GM12878 (cell line): ENCODE measurements around the gene TMEM238L. TPM values are rescaled to one million over a fixed set of nuclear protein-coding genes. Genes with fewer than 3 reads are reported as not detected.

Experiments used
- ATAC-seq: fragments of 200-7000 bp; cut with Tn5 transposase; 3 replicates; pipeline ENCODE4 v1.9.1; 2020; ENCODE audit warnings: mild to moderate bottlenecking, moderate library complexity
- BruUV-seq: library from RNA; stranded (reverse); fragments of 400-500 nt; replicated peaks from 2 replicates; lab custom pipeline; 2021; lab: Mats Ljungman, UMichigan
- CTCF ChIA-PET: fragments of 300-600 bp; sonication (Branson Sonifier 250); formaldehyde crosslinking; extraction: SDS; loops from one replicate; lab custom pipeline; 2021; ENCODE audit warnings: inconsistent platforms; lab: Yijun Ruan, JAX
- POLR2A ChIA-PET: fragments of 350-600 bp; formaldehyde crosslinking; extraction: SDS; loops from one replicate; lab custom pipeline; 2021; ENCODE audit warnings: inconsistent platforms; lab: Charles Lee
- RAD21 ChIA-PET: fragments of 300-600 bp; sonication (Branson Sonifier 250); formaldehyde crosslinking; loops from one replicate; lab custom pipeline; 2023; ENCODE audit warnings: antibody characterized with exemption; ENCODE audit not compliant: unreplicated experiment; lab: Charles Lee
- SMC1A ChIA-PET: fragments of 300-600 bp; sonication (Branson Sonifier 250); formaldehyde crosslinking; loops from one replicate; lab custom pipeline; 2023; ENCODE audit not compliant: unreplicated experiment, uncharacterized antibody; lab: Charles Lee
- DNase-seq: peaks from one replicate; pipeline ENCODE4 v3.0.0-alpha.2; 2011; ENCODE audit warnings: low read depth, low spot score
- FAIRE-seq: peaks from 3 replicates; lab custom pipeline; 2011; peaks lifted over from hg19 to GRCh38; lab: Jason Lieb, UNC
- H2AFZ ChIP-seq: 2 replicates; pipeline ENCODE4 v1.6.0; 2011; ENCODE audit warnings: low read depth, low read length, control low read depth; ENCODE audit not compliant: control insufficient read depth
- H3K27ac ChIP-seq: 2 replicates; pipeline ENCODE4 v1.5.1; 2011; ENCODE audit warnings: control low read depth; ENCODE audit not compliant: control insufficient read depth, insufficient read depth
- H3K27me3 ChIP-seq, 2 experiments: replicated peaks in 1 of 2; 2 replicates each; pipeline versions ENCODE4 v1.6.0 to v1.6.1; 2011; ENCODE audit warnings: low read length in 1 of 2; ENCODE audit not compliant: control insufficient read depth in 2 of 2, insufficient read depth in 2 of 2
- H3K36me3 ChIP-seq, 2 experiments: 2 replicates each; pipeline ENCODE4 v1.5.1; 2011; ENCODE audit warnings: low read length in 1 of 2; ENCODE audit not compliant: control insufficient read depth in 2 of 2, insufficient read depth in 2 of 2
- H3K4me1 ChIP-seq: 2 replicates; pipeline ENCODE4 v1.6.1; 2011; ENCODE audit warnings: mild to moderate bottlenecking, low read length, moderate library complexity, mixed read lengths; ENCODE audit not compliant: control insufficient read depth, insufficient read depth
- H3K4me2 ChIP-seq: 2 replicates; pipeline ENCODE4 v1.6.0; 2011; ENCODE audit warnings: control low read depth; ENCODE audit not compliant: control insufficient read depth, insufficient read depth
- H3K4me3 ChIP-seq: fragments of 200-600 bp; sonication (generic); 2 replicates; pipeline ENCODE4 v1.5.1; 2016
- H3K79me2 ChIP-seq: 2 replicates; pipeline ENCODE4 v1.6.0; 2011; ENCODE audit warnings: low read length; ENCODE audit not compliant: control insufficient read depth, insufficient read depth
- H3K9ac ChIP-seq: 2 replicates; pipeline ENCODE4 v1.8.0; 2011; ENCODE audit warnings: low read length, control low read depth, mixed read lengths; ENCODE audit not compliant: control insufficient read depth, insufficient read depth
- H3K9me3 ChIP-seq: replicated peaks from 3 replicates; pipeline ENCODE4 v1.5.1; 2011; ENCODE audit warnings: mild to moderate bottlenecking, low read length; ENCODE audit not compliant: control insufficient read depth, insufficient read depth
- H4K20me1 ChIP-seq: 2 replicates; pipeline ENCODE4 v1.6.0; 2011; ENCODE audit not compliant: control insufficient read depth, insufficient read depth
- ATF7 ChIP-seq: fragments of 450-650 bp; IDR thresholded peaks from 2 replicates; pipeline ENCODE4 v1.6.1; 2016; ENCODE audit warnings: low read depth, mild to moderate bottlenecking
- BHLHE40 ChIP-seq, 2 experiments: fragments of 450-650 bp in 1 of 2; IDR thresholded peaks; 2 replicates each; pipeline ENCODE4 v1.6.1; 2011 to 2017; ENCODE audit warnings: low read depth in 2 of 2, borderline replicate concordance in 1 of 2, improper control_type of control experiment in 1 of 2, low read length in 1 of 2, mild to moderate bottlenecking in 1 of 2
- EZH2 ChIP-seq: IDR thresholded peaks from 2 replicates; pipeline ENCODE4 v1.6.1; 2012; ENCODE audit warnings: low read depth, mild to moderate bottlenecking, control low read depth, inconsistent platforms, low read length, borderline replicate concordance; ENCODE audit not compliant: control insufficient read depth
- HDAC2 ChIP-seq: fragments of 200-600 bp; sonication (generic); IDR thresholded peaks from 2 replicates; pipeline ENCODE4 v1.6.1; 2017
- POLR2A ChIP-seq: IDR thresholded peaks from 2 replicates; pipeline ENCODE4 v1.6.1; 2011; ENCODE audit warnings: low read depth, mild to moderate bottlenecking, low read length
- SMAD5 ChIP-seq: IDR thresholded peaks from 2 replicates; pipeline ENCODE4 v1.6.1; 2016; ENCODE audit warnings: antibody characterized with exemption, low read depth
- SMC3 ChIP-seq: IDR thresholded peaks from 2 replicates; pipeline ENCODE4 v1.6.1; 2011; ENCODE audit warnings: low read length, improper control_type of control experiment, borderline replicate concordance
- ZBED1 ChIP-seq: IDR thresholded peaks from 2 replicates; pipeline ENCODE4 v1.6.1; 2016; ENCODE audit warnings: borderline replicate concordance
- WGBS: methylation state at CpG from one replicate; pipeline ENCODE4 v1.1.6; 2016; ENCODE audit warnings: low lambda C conversion rate; ENCODE audit not compliant: insufficient replicate concordance, insufficient coverage; ENCODE audit errors: missing lambda C conversion rate; 5-methylcytosine and 5-hydroxymethylcytosine counted together
- in situ Hi-C: fragments of 300-500 bp; cut with MboI; formaldehyde crosslinking; loops from 9 replicates; pipeline ENCODE4 v1.14.3; 2018; ENCODE audit warnings: mixed read lengths
- intact Hi-C: fragments of 100-400 bp; cut with micrococcal nuclease; formaldehyde crosslinking; loops from one replicate; pipeline ENCODE4 v1.14.2; 2022; ENCODE audit not compliant: unreplicated experiment
- polyA plus RNA-seq, 11 experiments: library from polyadenylated mRNA; depleted of rRNA in 4 of 11; unstranded in 6 of 11; stranded (reverse) in 5 of 11; fragments of >200 nt; fragmentation: Nextera tagmentation in 4 of 11; fragmentation: Illumina TruSeq in 1 of 11; extraction: Ambion mirVana in 4 of 11; extraction: Trizol in 1 of 11; gene quantifications; 1 replicate in 1 of 11; 2 replicates in 10 of 11; pipeline versions ENCODE4 v1.2.1 to v1.2.3, GENCODE V29; 2011 to 2016; ENCODE audit warnings: inconsistent platforms in 2 of 11, missing spikeins in 2 of 11, low read depth in 1 of 11
- total RNA-seq, 4 experiments: library from RNA; depleted of rRNA in 3 of 4; stranded (reverse); fragments of >200 nt in 3 of 4; fragmentation: Illumina TruSeq in 1 of 4; extraction: Trizol in 1 of 4; gene quantifications; 2 replicates each; pipeline versions ENCODE4 v1.2.1 to v1.2.3, GENCODE V29; 2013 to 2021
- TF ChIP-seq, protein P1 (sequence below): fragments of 450-650 bp; IDR thresholded peaks from 2 replicates; pipeline ENCODE4 v1.6.1; 2017; ENCODE audit warnings: mild to moderate bottlenecking
- TF ChIP-seq, protein P2 (sequence below): IDR thresholded peaks from 2 replicates; pipeline ENCODE4 v1.6.1; 2011; ENCODE audit warnings: borderline replicate concordance, low read depth, mild to moderate bottlenecking, moderate library complexity, low read length; ENCODE audit not compliant: insufficient read depth, poor library complexity, severe bottlenecking

TMEM238L gene
- total and polyA plus RNA-seq, 10 of the 15 experiments (the other 5 are each of a cell fraction or from before 2014, with no cell fraction given), result not detected

DNA sequence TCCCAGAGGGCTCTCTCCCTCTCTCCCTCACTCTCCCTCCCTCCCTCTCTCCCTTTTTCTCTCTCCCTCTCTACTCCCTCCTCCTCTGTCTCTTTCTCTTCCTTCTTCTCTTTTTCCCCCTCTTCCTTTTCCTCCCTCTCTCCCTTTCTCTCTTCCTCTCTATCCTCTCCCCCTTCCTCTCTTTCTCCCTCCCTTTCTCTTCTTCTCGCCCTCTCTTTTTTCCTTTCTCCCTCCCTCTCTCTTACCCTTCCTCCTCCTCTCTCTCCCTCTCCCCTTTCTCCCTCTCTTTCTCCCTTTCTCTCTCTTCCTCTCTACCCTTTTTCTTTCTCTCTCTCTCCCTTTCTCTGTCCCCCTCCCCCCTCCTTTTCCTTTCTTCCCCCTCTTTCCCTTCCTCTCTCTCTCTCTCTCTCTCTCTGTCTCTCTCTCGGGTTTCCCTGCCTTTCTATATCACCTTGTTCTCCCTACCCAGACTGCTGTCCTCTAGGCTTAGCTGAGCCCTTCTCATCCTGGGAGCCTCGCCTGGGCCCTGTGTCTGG lies 48.2 kb downstream of the TMEM238L start:
- Histone ChIP-seq H3K79me2 (no peaks in the 10 kb centered on the region), H3K4me2 (no peak overlapping the region), H3K4me3 (no peak overlapping the region), H3K9me3 (no peaks in the 10 kb centered on the region), H3K36me3 (no peaks in the 10 kb centered on the region), H3K27me3 (no peaks in the 10 kb centered on the region), H3K27ac (no peak overlapping the region), H2AFZ (no peak overlapping the region), H3K4me1 (no peaks in the 10 kb centered on the region), H3K9ac (no peak overlapping the region), H4K20me1 (no peaks in the 10 kb centered on the region)
- FAIRE-seq (no peak), ATAC-seq (no peak), DNase-seq (no peak)
- BruUV-seq, result no TSS peak
- intact Hi-C loops, result no loop called here
- TF ChIP-seq, protein P1, sequence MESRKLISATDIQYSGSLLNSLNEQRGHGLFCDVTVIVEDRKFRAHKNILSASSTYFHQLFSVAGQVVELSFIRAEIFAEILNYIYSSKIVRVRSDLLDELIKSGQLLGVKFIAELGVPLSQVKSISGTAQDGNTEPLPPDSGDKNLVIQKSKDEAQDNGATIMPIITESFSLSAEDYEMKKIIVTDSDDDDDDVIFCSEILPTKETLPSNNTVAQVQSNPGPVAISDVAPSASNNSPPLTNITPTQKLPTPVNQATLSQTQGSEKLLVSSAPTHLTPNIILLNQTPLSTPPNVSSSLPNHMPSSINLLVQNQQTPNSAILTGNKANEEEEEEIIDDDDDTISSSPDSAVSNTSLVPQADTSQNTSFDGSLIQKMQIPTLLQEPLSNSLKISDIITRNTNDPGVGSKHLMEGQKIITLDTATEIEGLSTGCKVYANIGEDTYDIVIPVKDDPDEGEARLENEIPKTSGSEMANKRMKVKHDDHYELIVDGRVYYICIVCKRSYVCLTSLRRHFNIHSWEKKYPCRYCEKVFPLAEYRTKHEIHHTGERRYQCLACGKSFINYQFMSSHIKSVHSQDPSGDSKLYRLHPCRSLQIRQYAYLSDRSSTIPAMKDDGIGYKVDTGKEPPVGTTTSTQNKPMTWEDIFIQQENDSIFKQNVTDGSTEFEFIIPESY, result no peak
- TF ChIP-seq POLR2A, result no peak
- no peak for TF ChIP-seq BHLHE40 (IDR thresholded peaks at IDR 0.05; ENCODE audit: borderline replicate concordance in 1 of 2, low read depth in 2 of 2, low read length in 1 of 2)
- no peak for TF ChIP-seq HDAC2
- no peak for TF ChIP-seq SMAD5
- TF ChIP-seq, protein P2, sequence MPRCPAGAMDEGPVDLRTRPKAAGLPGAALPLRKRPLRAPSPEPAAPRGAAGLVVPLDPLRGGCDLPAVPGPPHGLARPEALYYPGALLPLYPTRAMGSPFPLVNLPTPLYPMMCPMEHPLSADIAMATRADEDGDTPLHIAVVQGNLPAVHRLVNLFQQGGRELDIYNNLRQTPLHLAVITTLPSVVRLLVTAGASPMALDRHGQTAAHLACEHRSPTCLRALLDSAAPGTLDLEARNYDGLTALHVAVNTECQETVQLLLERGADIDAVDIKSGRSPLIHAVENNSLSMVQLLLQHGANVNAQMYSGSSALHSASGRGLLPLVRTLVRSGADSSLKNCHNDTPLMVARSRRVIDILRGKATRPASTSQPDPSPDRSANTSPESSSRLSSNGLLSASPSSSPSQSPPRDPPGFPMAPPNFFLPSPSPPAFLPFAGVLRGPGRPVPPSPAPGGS, result no peak
- no peak for TF ChIP-seq EZH2
- TF ChIP-seq SMC3, result no peak
- no peak for TF ChIP-seq ZBED1
- TF ChIP-seq ATF7, result no peak
- in situ Hi-C loops, result no loop called here
- 0% methylated on average over 3 of the region's 3 CpGs for WGBS
- CTCF ChIA-PET, result interaction anchor here (1.1 kb wide), 1 partner anchor 89 kb away, joined by 4 read pairs; no protein-coding TSS in a partner anchor
- RAD21 ChIA-PET, result no interaction called here
- POLR2A ChIA-PET, result no interaction called here
- SMC1A ChIA-PET, result no interaction called here
